Measurements from ENCODE around the gene MYCN. TPM values are rescaled to one million over a fixed set of nuclear protein-coding genes. Genes with fewer than 3 reads are reported as not detected.
"Not testable (repeated sequence)": the region's sequence is repeated elsewhere in the genome, so short reads cannot be mapped to it uniquely, and the experiment has no call there.

Gene MYCN
- total and polyA plus RNA-seq, 4 donors: 0.16 to 1.3 TPM; not detected in 2

- WGBS: 65% methylated on average over 5 of the region's 5 CpGs
- TF ChIP-seq RXRA (IDR thresholded peaks at IDR 0.05): no peak
- no peak for TF ChIP-seq SP1 (IDR thresholded peaks at IDR 0.05)
- TF ChIP-seq HNF4A (conservative IDR thresholded peaks at IDR 0.05): peak in 1 of 2 donors; percentile 14
- peak; percentile 49 to 52 for TF ChIP-seq RAD21 (IDR thresholded peaks at IDR 0.05)
- Histone ChIP-seq H3K4me3 (ENCODE audit: low read depth in 1 of 3, low read length in 3 of 3) (no peak overlapping the region), H3K27me3 (ENCODE audit: control insufficient read depth in 4 of 4, insufficient read depth in 4 of 4, low read length in 3 of 4) (no peaks in the 10 kb centered on the region), H3K4me1 (ENCODE audit: control insufficient read depth in 4 of 4, insufficient read depth in 4 of 4, low read length in 3 of 4) (peaks cover 2 to 9% (median 5%) of the 10 kb centered on the region in 4 donors), H3K27ac (ENCODE audit: low read depth in 1 of 2, low read length in 2 of 2) (no peak overlapping the region), H3K9ac (ENCODE audit: low read depth in 1 of 2, low read length in 2 of 2) (no peak overlapping the region), H3K9me3 (ENCODE audit: control insufficient read depth in 4 of 4, low read length in 3 of 4) (no peaks in the 10 kb centered on the region), H3K36me3 (ENCODE audit: control insufficient read depth in 4 of 4, insufficient read depth in 3 of 4, low read depth in 1 of 4, low read length in 3 of 4) (no peaks in the 10 kb centered on the region)
- no peak for DNase-seq (ENCODE audit: low spot score)
Observed at GRCh38 chr2:15950088-15950952, 10.0 kb downstream of the MYCN start.

GRCh38 chr2:15951936-15952335 lies 11.6 kb downstream of the MYCN start:
- not testable (repeated sequence) for H3K36me3 ChIP-seq (ENCODE audit: control insufficient read depth in 4 of 4, insufficient read depth in 3 of 4, low read depth in 1 of 4, low read length in 3 of 4); H3K4me1 ChIP-seq (ENCODE audit: control insufficient read depth in 4 of 4, insufficient read depth in 4 of 4, low read length in 3 of 4); H3K27me3 ChIP-seq (ENCODE audit: control insufficient read depth in 4 of 4, insufficient read depth in 4 of 4, low read length in 3 of 4); DNase-seq (ENCODE audit: low spot score); H3K9ac ChIP-seq (ENCODE audit: low read depth in 1 of 2, low read length in 2 of 2); H3K9me3 ChIP-seq (ENCODE audit: control insufficient read depth in 4 of 4, low read length in 3 of 4); H3K27ac ChIP-seq (ENCODE audit: low read depth in 1 of 2, low read length in 2 of 2); H3K4me3 ChIP-seq (ENCODE audit: low read depth in 1 of 3, low read length in 3 of 3)
- 98% methylated on average over 11 of the region's 11 CpGs for WGBS

- Histone ChIP-seq H3K27ac (ENCODE audit: low read depth in 1 of 2, low read length in 2 of 2) (no peak overlapping the region), H3K4me3 (ENCODE audit: low read depth in 1 of 3, low read length in 3 of 3) (no peak overlapping the region), H3K9me3 (ENCODE audit: control insufficient read depth in 4 of 4, low read length in 3 of 4) (no peaks in the 10 kb centered on the region), H3K4me1 (ENCODE audit: control insufficient read depth in 4 of 4, insufficient read depth in 4 of 4, low read length in 3 of 4) (peaks cover 2 to 9% (median 5%) of the 10 kb centered on the region in 4 donors), H3K9ac (ENCODE audit: low read depth in 1 of 2, low read length in 2 of 2) (no peak overlapping the region), H3K36me3 (ENCODE audit: control insufficient read depth in 4 of 4, insufficient read depth in 3 of 4, low read depth in 1 of 4, low read length in 3 of 4) (no peaks in the 10 kb centered on the region), H3K27me3 (ENCODE audit: control insufficient read depth in 4 of 4, insufficient read depth in 4 of 4, low read length in 3 of 4) (no peaks in the 10 kb centered on the region)
- 96% methylated on average over 10 of the region's 10 CpGs for WGBS
- TF ChIP-seq FOXA2 (IDR thresholded peaks at IDR 0.05) (no peak), REST (IDR thresholded peaks at IDR 0.05) (no peak), NR2F2 (IDR thresholded peaks at IDR 0.05) (no peak), FOXA1 (IDR thresholded peaks at IDR 0.05) (no peak), HNF4G (IDR thresholded peaks at IDR 0.05) (no peak), GABPA (IDR thresholded peaks at IDR 0.05 in 1 of 2, conservative IDR thresholded peaks at IDR 0.05 in 1 of 2) (no peak), JUND (IDR thresholded peaks at IDR 0.05) (no peak), YY1 (IDR thresholded peaks at IDR 0.05) (no peak), ZBTB33 (IDR thresholded peaks at IDR 0.05) (no peak), HNF4A (conservative IDR thresholded peaks at IDR 0.05) (no peak), EGR1 (IDR thresholded peaks at IDR 0.05; ENCODE audit: low read depth in 2 of 2) (no peak), SP1 (IDR thresholded peaks at IDR 0.05) (no peak), MAX (IDR thresholded peaks at IDR 0.05) (no peak), CTCF (IDR thresholded peaks at IDR 0.05; ENCODE audit: low read depth, low read length, missing input control) (no peak), TAF1 (conservative IDR thresholded peaks at IDR 0.05) (no peak), RAD21 (IDR thresholded peaks at IDR 0.05) (no peak), RXRA (IDR thresholded peaks at IDR 0.05) (no peak), ATF3 (IDR thresholded peaks at IDR 0.05) (no peak)
- DNase-seq (ENCODE audit: low spot score): no peak
Observed at GRCh38 chr2:15952451-15953146, 12.2 kb downstream of the MYCN start.
